GM20431 (cell line): Measurements from ENCODE around the gene SCN3A.

Source experiments
- in situ Hi-C: fragments of 300-500 bp; cut with MseI, MboI; formaldehyde crosslinking; loops from one replicate; pipeline ENCODE4 v1.15.0; 2020; ENCODE audit warnings: low sequenced_read_pairs; ENCODE audit not compliant: unreplicated experiment

Gene SCN3A

GRCh38 chr2:165115258-165115657 is 88.6 kb downstream of the SCN3A start:
- in situ Hi-C loops = no loop called here

GRCh38 chr2:165114346-165114939 is 89.4 kb downstream of the SCN3A start:
- in situ Hi-C loops = no loop called here

GRCh38 chr2:165113414-165113813 is 90.4 kb downstream of the SCN3A start:
- in situ Hi-C loops = no loop called here

- in situ Hi-C loops = no loop called here
Measured at GRCh38 chr2:165112789-165113188, 91.1 kb downstream of the SCN3A start.

- in situ Hi-C loops = no loop called here
Measured at GRCh38 chr2:165112133-165112573, 91.7 kb downstream of the SCN3A start.

GRCh38 chr2:165110394-165110793 is 93.5 kb downstream of the SCN3A start:
- in situ Hi-C loops = no loop called here

- in situ Hi-C loops = no loop called here
Measured at GRCh38 chr2:165109915-165110314, 93.9 kb downstream of the SCN3A start.

- in situ Hi-C loops = no loop called here
Measured at GRCh38 chr2:165105926-165106325, 97.9 kb downstream of the SCN3A start.

- in situ Hi-C loops = no loop called here
Measured at GRCh38 chr2:165087933-165088901, 115.6 kb downstream of the SCN3A start.

GRCh38 chr2:165086337-165086736 is 117.5 kb downstream of the SCN3A start:
- in situ Hi-C loops = no loop called here

GRCh38 chr2:165083326-165083725 is 120.5 kb downstream of the SCN3A start:
- in situ Hi-C loops = no loop called here

- in situ Hi-C loops = no loop called here
Measured at GRCh38 chr2:165082479-165082878, 121.4 kb downstream of the SCN3A start.

- in situ Hi-C loops = no loop called here
Measured at GRCh38 chr2:165081276-165081675, 122.6 kb downstream of the SCN3A start.

GRCh38 chr2:165079432-165079831 is 124.4 kb downstream of the SCN3A start:
- in situ Hi-C loops = no loop called here

- in situ Hi-C loops = no loop called here
Measured at GRCh38 chr2:165078913-165079312, 124.9 kb downstream of the SCN3A start.

- in situ Hi-C loops = no loop called here
Measured at GRCh38 chr2:165074884-165075283, 129.0 kb downstream of the SCN3A start.

GRCh38 chr2:165074323-165074722 is 129.5 kb downstream of the SCN3A start:
- in situ Hi-C loops = no loop called here

GRCh38 chr2:165070076-165070475 is 133.8 kb downstream of the SCN3A start:
- in situ Hi-C loops = no loop called here

- in situ Hi-C loops = no loop called here
Measured at GRCh38 chr2:165069151-165069550, 134.7 kb downstream of the SCN3A start.

- in situ Hi-C loops = no loop called here
Measured at GRCh38 chr2:165068487-165068757, 135.4 kb downstream of the SCN3A start.

- in situ Hi-C loops = no loop called here
Measured at GRCh38 chr2:165067643-165068486, 136.0 kb downstream of the SCN3A start.
